DND-41 (cell line): ENCODE results near the gene CCL17.

Source experiments
- ATAC-seq: fragments of 200-7000 bp; cut with Tn5 transposase; 3 replicates; pipeline ENCODE4 v1.9.1; 2021; ENCODE audit warnings: low read depth; ENCODE audit not compliant: insufficient read depth
- DNase-seq: peaks from one replicate; pipeline ENCODE4 v3.0.0-alpha.2; 2020
- H2AFZ ChIP-seq: 2 replicates; pipeline ENCODE4 v1.6.0; 2012; ENCODE audit warnings: low read depth, low read length
- H3K27ac ChIP-seq: 2 replicates; pipeline ENCODE4 v1.5.1; 2012; ENCODE audit warnings: low read length, inconsistent platforms
- H3K27me3 ChIP-seq: fragments of 200-600 bp; sonication (generic); 2 replicates; pipeline ENCODE4 v1.6.0; 2012; ENCODE audit warnings: low read length, mild to moderate bottlenecking, inconsistent platforms; ENCODE audit not compliant: insufficient read depth, poor library complexity
- H3K36me3 ChIP-seq: 2 replicates; pipeline ENCODE4 v1.5.1; 2012; ENCODE audit warnings: low read length, inconsistent platforms; ENCODE audit not compliant: insufficient read depth
- H3K4me1 ChIP-seq: 2 replicates; pipeline ENCODE4 v1.5.1; 2012; ENCODE audit warnings: mild to moderate bottlenecking, low read length; ENCODE audit not compliant: insufficient read depth
- H3K4me2 ChIP-seq: 2 replicates; pipeline ENCODE4 v1.6.0; 2012; ENCODE audit warnings: mild to moderate bottlenecking, moderate library complexity, low read length, inconsistent platforms; ENCODE audit not compliant: insufficient read depth
- H3K4me3 ChIP-seq, 2 experiments: fragments of 200-600 bp in 1 of 2; shearing (Covaris generic) in 1 of 2; 2 replicates each; pipeline ENCODE4 v1.5.1; 2012 to 2016; ENCODE audit warnings: inconsistent platforms in 2 of 2, low read length in 2 of 2, mild to moderate bottlenecking in 2 of 2, low read depth in 1 of 2, moderate library complexity in 1 of 2
- H3K79me2 ChIP-seq: 2 replicates; pipeline ENCODE4 v1.6.0; 2012; ENCODE audit warnings: low read length, inconsistent platforms; ENCODE audit not compliant: insufficient read depth
- H3K9ac ChIP-seq: 2 replicates; pipeline ENCODE4 v1.6.0; 2012; ENCODE audit warnings: low read depth, mild to moderate bottlenecking, inconsistent platforms, low read length, moderate library complexity
- H3K9me3 ChIP-seq: 2 replicates; pipeline ENCODE4 v1.5.1; 2012; ENCODE audit warnings: low read length, moderate library complexity, mild to moderate bottlenecking, inconsistent platforms; ENCODE audit not compliant: insufficient read depth, severe bottlenecking
- H4K20me1 ChIP-seq: 2 replicates; pipeline ENCODE4 v1.6.0; 2012; ENCODE audit warnings: low read length; ENCODE audit not compliant: insufficient read depth
- EZH2 ChIP-seq: IDR thresholded peaks from 3 replicates; pipeline ENCODE4 v1.6.1; 2012; ENCODE audit warnings: borderline replicate concordance, low read depth, mild to moderate bottlenecking, moderate library complexity, low read length, inconsistent platforms; ENCODE audit not compliant: severe bottlenecking
- TF ChIP-seq, protein P1 (sequence below): IDR thresholded peaks from 2 replicates; pipeline ENCODE4 v1.5.1; 2012; ENCODE audit warnings: borderline replicate concordance, low read length, moderate library complexity, mild to moderate bottlenecking; ENCODE audit not compliant: poor library complexity, severe bottlenecking; ENCODE audit errors: extremely low read depth

CCL17 gene

DNA sequence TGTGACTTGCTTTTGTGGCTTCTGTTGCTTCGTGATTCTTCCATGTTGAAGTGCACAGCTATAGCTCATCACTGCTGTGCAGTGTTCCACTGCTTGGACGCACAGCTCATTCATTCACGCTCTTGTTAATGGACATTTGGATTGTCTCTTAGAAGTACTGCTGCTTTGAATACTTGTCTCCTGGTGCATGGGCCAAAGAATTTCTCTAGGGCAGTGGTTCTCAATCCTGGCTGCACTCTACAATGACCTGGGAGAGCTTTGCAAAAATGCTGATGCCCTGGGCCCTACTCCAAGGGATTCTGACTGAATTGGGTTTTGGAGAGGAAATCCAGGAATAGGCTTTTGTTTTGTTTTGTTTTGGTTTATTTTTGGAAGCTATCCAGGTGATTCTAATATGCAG, 20.0 kb downstream of the CCL17 start:
- H3K9me3 ChIP-seq, result no peaks in the 10 kb centered on the region
- peaks cover 19% of the 10 kb centered on the region for H3K36me3 ChIP-seq
- H3K27ac ChIP-seq, result no peak overlapping the region
- DNase-seq (no peak), ATAC-seq (no peak)
- H3K4me1 ChIP-seq, result no peaks in the 10 kb centered on the region
- H3K9ac ChIP-seq, result no peak overlapping the region
- H3K27me3 ChIP-seq, result no peaks in the 10 kb centered on the region
- no peak overlapping the region for H3K4me2 ChIP-seq
- no peak for TF ChIP-seq EZH2
- TF ChIP-seq, protein P1, sequence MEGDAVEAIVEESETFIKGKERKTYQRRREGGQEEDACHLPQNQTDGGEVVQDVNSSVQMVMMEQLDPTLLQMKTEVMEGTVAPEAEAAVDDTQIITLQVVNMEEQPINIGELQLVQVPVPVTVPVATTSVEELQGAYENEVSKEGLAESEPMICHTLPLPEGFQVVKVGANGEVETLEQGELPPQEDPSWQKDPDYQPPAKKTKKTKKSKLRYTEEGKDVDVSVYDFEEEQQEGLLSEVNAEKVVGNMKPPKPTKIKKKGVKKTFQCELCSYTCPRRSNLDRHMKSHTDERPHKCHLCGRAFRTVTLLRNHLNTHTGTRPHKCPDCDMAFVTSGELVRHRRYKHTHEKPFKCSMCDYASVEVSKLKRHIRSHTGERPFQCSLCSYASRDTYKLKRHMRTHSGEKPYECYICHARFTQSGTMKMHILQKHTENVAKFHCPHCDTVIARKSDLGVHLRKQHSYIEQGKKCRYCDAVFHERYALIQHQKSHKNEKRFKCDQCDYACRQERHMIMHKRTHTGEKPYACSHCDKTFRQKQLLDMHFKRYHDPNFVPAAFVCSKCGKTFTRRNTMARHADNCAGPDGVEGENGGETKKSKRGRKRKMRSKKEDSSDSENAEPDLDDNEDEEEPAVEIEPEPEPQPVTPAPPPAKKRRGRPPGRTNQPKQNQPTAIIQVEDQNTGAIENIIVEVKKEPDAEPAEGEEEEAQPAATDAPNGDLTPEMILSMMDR, result no peak
- no peak overlapping the region for H2AFZ ChIP-seq
- no peak overlapping the region for H3K4me3 ChIP-seq
- H3K79me2 ChIP-seq, result no peaks in the 10 kb centered on the region
- H4K20me1 ChIP-seq, result no peaks in the 10 kb centered on the region

DNA sequence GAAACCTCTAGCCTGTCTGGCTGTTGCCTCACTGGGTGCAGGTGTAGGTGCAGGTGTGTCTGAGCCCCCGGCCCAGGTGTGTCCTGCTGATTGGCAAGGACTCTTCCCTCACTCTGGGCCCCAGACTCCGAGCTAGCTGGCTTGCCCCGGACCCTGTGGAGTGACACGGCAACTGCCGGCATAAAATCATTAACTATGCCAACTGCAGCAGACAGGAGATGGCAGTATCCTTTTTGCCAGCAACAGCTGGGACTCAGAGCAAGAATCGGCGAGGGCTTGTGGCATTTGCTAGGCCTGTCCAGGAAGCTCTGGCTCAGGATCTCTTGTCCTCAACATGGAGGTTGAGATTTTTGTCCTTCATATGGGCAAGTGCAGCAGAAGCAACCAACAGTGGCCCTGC, 21.8 kb downstream of the CCL17 start:
- H4K20me1 ChIP-seq, result no peaks in the 10 kb centered on the region
- ATAC-seq (no peak), DNase-seq (no peak)
- TF ChIP-seq EZH2, result no peak
- H3K27ac ChIP-seq, result no peak overlapping the region
- no peaks in the 10 kb centered on the region for H3K79me2 ChIP-seq
- no peak overlapping the region for H3K4me3 ChIP-seq
- H3K4me1 ChIP-seq, result no peaks in the 10 kb centered on the region
- no peak overlapping the region for H3K9ac ChIP-seq
- no peaks in the 10 kb centered on the region for H3K9me3 ChIP-seq
- no peak overlapping the region for H3K4me2 ChIP-seq
- no peaks in the 10 kb centered on the region for H3K27me3 ChIP-seq
- H2AFZ ChIP-seq, result no peak overlapping the region
- H3K36me3 ChIP-seq, result peaks cover 35% of the 10 kb centered on the region

DNA sequence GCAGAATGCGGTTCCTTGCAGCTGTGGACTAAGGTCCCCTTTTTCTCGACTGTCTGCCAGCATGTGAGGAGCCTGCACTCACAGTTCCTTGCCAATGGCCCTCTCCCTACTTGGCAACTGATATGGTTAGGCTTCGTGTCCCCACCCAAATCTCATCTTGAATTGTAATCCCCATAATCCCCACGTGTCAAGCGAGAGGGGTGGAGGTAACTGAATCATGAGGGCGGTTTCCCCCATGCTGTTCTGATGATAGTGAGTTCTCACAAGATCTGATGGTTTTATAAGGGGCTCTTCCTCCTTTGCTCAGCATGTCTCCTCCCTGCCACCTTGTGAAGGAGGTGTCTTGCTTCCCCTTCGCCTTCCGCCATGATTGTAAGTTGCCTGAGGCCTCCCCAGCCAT, 22.7 kb downstream of the CCL17 start:
- Histone ChIP-seq H3K4me2 (no peak overlapping the region), H3K9ac (no peak overlapping the region), H4K20me1 (no peaks in the 10 kb centered on the region), H3K27ac (no peak overlapping the region), H3K4me3 (no peak overlapping the region), H3K4me1 (no peaks in the 10 kb centered on the region), H3K79me2 (no peaks in the 10 kb centered on the region), H3K36me3 (peaks cover 43% of the 10 kb centered on the region), H2AFZ (no peak overlapping the region), H3K27me3 (no peaks in the 10 kb centered on the region), H3K9me3 (no peaks in the 10 kb centered on the region)
- TF ChIP-seq EZH2, result no peak
- TF ChIP-seq, protein P1, result no peak
- DNase-seq (no peak), ATAC-seq (no peak)

DNA sequence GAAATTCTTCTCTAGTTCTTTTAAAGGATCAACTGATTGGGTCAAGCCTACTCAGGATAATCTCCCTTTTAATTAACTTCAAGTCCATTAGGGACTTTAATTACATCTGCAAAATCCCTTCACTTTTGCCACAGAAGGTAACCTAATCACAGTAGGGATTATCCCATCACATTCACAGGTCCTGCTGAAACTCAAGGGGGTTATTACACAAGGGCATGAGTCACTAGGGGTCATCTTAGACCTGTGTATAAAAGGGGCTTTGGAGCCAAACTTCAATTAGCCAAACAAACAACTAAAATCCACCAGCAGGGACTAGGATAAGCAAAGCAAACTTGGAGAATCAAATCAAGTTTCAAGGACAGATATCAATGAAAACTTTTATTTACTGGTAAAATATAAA, 23.3 kb downstream of the CCL17 start:
- H3K4me1 ChIP-seq, result no peaks in the 10 kb centered on the region
- no peaks in the 10 kb centered on the region for H4K20me1 ChIP-seq
- H3K27ac ChIP-seq, result no peak overlapping the region
- H3K79me2 ChIP-seq, result no peaks in the 10 kb centered on the region
- peaks cover 48% of the 10 kb centered on the region for H3K36me3 ChIP-seq
- no peak overlapping the region for H3K9ac ChIP-seq
- H3K4me3 ChIP-seq, result no peak overlapping the region
- no peaks in the 10 kb centered on the region for H3K27me3 ChIP-seq
- H3K9me3 ChIP-seq, result no peaks in the 10 kb centered on the region
- DNase-seq (no peak), ATAC-seq (no peak)
- no peak overlapping the region for H3K4me2 ChIP-seq
- TF ChIP-seq, protein P1, result no peak
- TF ChIP-seq EZH2, result no peak
- no peak overlapping the region for H2AFZ ChIP-seq
